ENCODE results near the gene LRRC28. TPM values are rescaled to one million over a fixed set of nuclear protein-coding genes. Genes with fewer than 3 reads are reported as not detected.

The LRRC28 gene
- total RNA-seq, 1 experiment from 2014 or later = 21.4 TPM

- ChIA-PET POLR2A (no interaction called here), CTCF (interaction anchor here (1.2 to 1.6 kb wide), 2 partner anchors 10 to 370 kb away, joined by 3 to 4 read pairs; no protein-coding TSS in a partner anchor), RAD21 (ENCODE audit: low non-redundant PET in 1 of 2, low total read pairs in 2 of 2, uncharacterized antibody in 2 of 2, unreplicated experiment in 2 of 2) (no interaction called here)
- no peak overlapping the region for H3K4me2 ChIP-seq (ENCODE audit: low read length)
- no peaks in the 10 kb centered on the region for H3K79me2 ChIP-seq (ENCODE audit: insufficient read depth, low read length)
- no peak overlapping the region for H3K27ac ChIP-seq (ENCODE audit: low read depth, low read length)
- no peaks in the 10 kb centered on the region for H3K9me3 ChIP-seq (ENCODE audit: control insufficient read depth in 1 of 2, insufficient read depth in 1 of 2, low read depth in 1 of 2, low read length in 2 of 2)
- no peaks in the 10 kb centered on the region for H4K20me1 ChIP-seq (ENCODE audit: insufficient read depth)
- intact Hi-C loops (cut with micrococcal nuclease) = no loop called here
- DNase-seq (ENCODE audit: low read depth, low spot score) (no peak), ATAC-seq (no peak)
- no TSS peak for BruUV-seq (replicated peaks)
- H3K9me2 ChIP-seq (ENCODE audit: insufficient read depth) = no peaks in the 10 kb centered on the region
- no peaks in the 10 kb centered on the region for H3K4me1 ChIP-seq (ENCODE audit: control insufficient read depth in 1 of 2, insufficient read depth in 2 of 2, low read length in 2 of 2)
- no peak overlapping the region for H3K9ac ChIP-seq (ENCODE audit: low read length)
- TF ChIP-seq YY1 (IDR thresholded peaks at IDR 0.05; ENCODE audit: extremely low read depth, insufficient replicate concordance, low read depth, low read length) (no peak), POLR2AphosphoS5 (IDR thresholded peaks at IDR 0.05; ENCODE audit: low read depth, low read length) (no peak), CEBPB (IDR thresholded peaks at IDR 0.05; ENCODE audit: low read depth) (no peak), ELF1 (IDR thresholded peaks at IDR 0.05; ENCODE audit: borderline replicate concordance, low read depth) (no peak), REST (IDR thresholded peaks at IDR 0.05; ENCODE audit: low read depth) (no peak), SRF (IDR thresholded peaks at IDR 0.05; ENCODE audit: low read depth) (no peak), EGR1 (IDR thresholded peaks at IDR 0.05; ENCODE audit: low read depth) (no peak), ATF3 (IDR thresholded peaks at IDR 0.05) (no peak), ZBTB33 (IDR thresholded peaks at IDR 0.05; ENCODE audit: extremely low read depth, insufficient replicate concordance, low read length) (no peak), ZFX (IDR thresholded peaks at IDR 0.05) (no peak)
- H3K4me3 ChIP-seq (replicated peaks in 1 of 2; ENCODE audit: low read depth in 1 of 2, low read length in 2 of 2) = no peak overlapping the region
- H2AFZ ChIP-seq (ENCODE audit: low read depth, low read length, poor library complexity, severe bottlenecking) = no peak overlapping the region
- H3K27me3 ChIP-seq (ENCODE audit: insufficient read depth, low read length) = no peaks in the 10 kb centered on the region
- H3K36me3 ChIP-seq (ENCODE audit: control insufficient read depth in 1 of 2, insufficient read depth in 2 of 2, low read length in 2 of 2) = no peaks in the 10 kb centered on the region
These were observed 82.7 kb downstream of the LRRC28 start for GRCh38 chr15:99333981-99334380.

Measured in HCT116 (cell line).